GM10266 (cell line): ENCODE data around the gene ZBTB32.
"Not testable (repeated sequence)": the region's sequence is repeated elsewhere in the genome, so short reads cannot be mapped to it uniquely, and the experiment has no call there.

Experiments used
- DNase-seq: peaks from one replicate; pipeline ENCODE4 v3.0.0; 2012; ENCODE audit errors: extremely low spot score
- CTCF ChIP-seq: IDR thresholded peaks from 2 replicates; pipeline ENCODE4 v1.5.1; 2012; ENCODE audit warnings: mild to moderate bottlenecking, low read depth; ENCODE audit not compliant: control insufficient read depth, insufficient read depth; ENCODE audit errors: missing control alignments

The ZBTB32 gene

GRCh38 chr19:35721374-35721773 is 17.0 kb downstream of the ZBTB32 start:
- TF ChIP-seq CTCF: no peak
- no peak for DNase-seq

GRCh38 chr19:35722461-35722860 is 18.1 kb downstream of the ZBTB32 start:
- no peak for DNase-seq
- no peak for TF ChIP-seq CTCF

GRCh38 chr19:35722897-35723296 is 18.5 kb downstream of the ZBTB32 start:
- no peak for TF ChIP-seq CTCF
- no peak for DNase-seq

GRCh38 chr19:35723671-35724070 is 19.3 kb downstream of the ZBTB32 start:
- TF ChIP-seq CTCF: no peak
- no peak for DNase-seq

- DNase-seq: not testable (repeated sequence)
Measured at GRCh38 chr19:35724132-35724531, 19.8 kb downstream of the ZBTB32 start.

GRCh38 chr19:35724560-35724959 is 20.2 kb downstream of the ZBTB32 start:
- no peak for TF ChIP-seq CTCF
- DNase-seq: no peak

- no peak for DNase-seq
- TF ChIP-seq CTCF: no peak
Measured at GRCh38 chr19:35725216-35725861, 21.0 kb downstream of the ZBTB32 start.
